HEK293 (cell line): ENCODE data around the gene SSX4B.
"Not testable (repeated sequence)": the region's sequence is repeated elsewhere in the genome, so short reads cannot be mapped to it uniquely, and the experiment has no call there.

ENCODE experiments used
- CTCF ChIA-PET: fragments of 350-600 bp; formaldehyde crosslinking; extraction: SDS; loops from one replicate; lab custom pipeline; 2021; ENCODE audit warnings: antibody characterized with exemption; lab: Yijun Ruan, JAX
- POLR2A ChIA-PET: fragments of 300-600 bp; formaldehyde crosslinking; extraction: SDS; loops from one replicate; lab custom pipeline; 2020; ENCODE audit warnings: antibody characterized with exemption, inconsistent platforms; lab: Yijun Ruan, JAX
- H3K27ac ChIP-seq: fragments of 200-500 bp; sonication (Bioruptor generic); 2 replicates; pipeline ENCODE4 v1.5.1; 2014; ENCODE audit warnings: low read depth, low read length, control low read depth, inconsistent platforms; ENCODE audit errors: extremely low read depth
- H3K36me3 ChIP-seq, 2 experiments: fragments of 200-500 bp in 1 of 2; sonication (Bioruptor generic) in 1 of 2; 1 replicate in 1 of 2; 2 replicates in 1 of 2; pipeline ENCODE4 v1.5.1; 2014 to 2017; ENCODE audit warnings: inconsistent platforms in 2 of 2, low read length in 2 of 2; ENCODE audit not compliant: control insufficient read depth in 2 of 2, insufficient read depth in 1 of 2
- H3K4me1 ChIP-seq: fragments of 200-500 bp; sonication (Bioruptor generic); 2 replicates; pipeline ENCODE4 v1.5.1; 2014; ENCODE audit warnings: mild to moderate bottlenecking, low read length, inconsistent platforms; ENCODE audit not compliant: control insufficient read depth, insufficient read depth
- H3K4me3 ChIP-seq: 2 replicates; pipeline ENCODE4 v1.5.1; 2011; ENCODE audit warnings: low read depth, mild to moderate bottlenecking, control low read depth, low read length, moderate library complexity
- H3K9me3 ChIP-seq: fragments of 200-500 bp; sonication (Bioruptor generic); 2 replicates; pipeline ENCODE4 v1.5.1; 2014; ENCODE audit warnings: low read depth, low read length, inconsistent platforms; ENCODE audit not compliant: control insufficient read depth, insufficient read depth
- GLIS2 ChIP-seq: fragments of 450-650 bp; formaldehyde crosslinking; IDR thresholded peaks from 2 replicates; pipeline ENCODE4 v1.5.1; 2016; ENCODE audit warnings: missing biosample characterization, missing genetic modification characterization
- HOXC10 ChIP-seq: sonication (generic); formaldehyde crosslinking; IDR thresholded peaks from 2 replicates; pipeline ENCODE4 v1.8.1; 2023; ENCODE audit warnings: mild to moderate bottlenecking, missing genetic modification reagents
- SETDB1 ChIP-seq: IDR thresholded peaks from one replicate; pipeline ENCODE4 v1.6.1; 2017; ENCODE audit warnings: mild to moderate bottlenecking, low read length, moderate library complexity, mixed read lengths; ENCODE audit not compliant: insufficient read length
- SP2 ChIP-seq: fragments of 450-650 bp; formaldehyde crosslinking; IDR thresholded peaks from 2 replicates; pipeline ENCODE4 v1.5.1; 2016; ENCODE audit warnings: missing biosample characterization, missing genetic modification characterization
- TRIM28 ChIP-seq: IDR thresholded peaks from 2 replicates; pipeline ENCODE4 v1.6.1; 2011; ENCODE audit warnings: low read length, control low read depth, borderline replicate concordance
- WT1 ChIP-seq: fragments of 450-650 bp; formaldehyde crosslinking; IDR thresholded peaks from 2 replicates; pipeline ENCODE4 v1.5.1; 2016; ENCODE audit warnings: missing biosample characterization, missing genetic modification characterization
- ZBTB17 ChIP-seq: fragments of 450-650 bp; formaldehyde crosslinking; IDR thresholded peaks from 2 replicates; pipeline ENCODE4 v1.5.1; 2016; ENCODE audit warnings: missing biosample characterization, missing genetic modification characterization
- ZFP69B ChIP-seq: fragments of 450-650 bp; formaldehyde crosslinking; IDR thresholded peaks from 2 replicates; pipeline ENCODE4 v1.5.1; 2016; ENCODE audit warnings: missing biosample characterization, missing genetic modification characterization
- ZNF121 ChIP-seq: fragments of 450-650 bp; formaldehyde crosslinking; IDR thresholded peaks from 2 replicates; pipeline ENCODE4 v1.5.1; 2016; ENCODE audit warnings: missing biosample characterization, missing genetic modification characterization
- ZNF132 ChIP-seq: fragments of 450-650 bp; formaldehyde crosslinking; IDR thresholded peaks from 2 replicates; pipeline ENCODE4 v1.5.1; 2017; ENCODE audit warnings: missing biosample characterization, missing genetic modification characterization, borderline replicate concordance
- ZNF140 ChIP-seq: fragments of 450-650 bp; formaldehyde crosslinking; IDR thresholded peaks from 2 replicates; pipeline ENCODE4 v1.5.1; 2016; ENCODE audit warnings: missing biosample characterization, missing genetic modification characterization
- ZNF184 ChIP-seq: fragments of 450-650 bp; IDR thresholded peaks from 2 replicates; pipeline ENCODE4 v1.5.1; 2018; ENCODE audit warnings: missing biosample characterization, mild to moderate bottlenecking, missing genetic modification characterization
- ZNF211 ChIP-seq: fragments of 450-650 bp; formaldehyde crosslinking; IDR thresholded peaks from 2 replicates; pipeline ENCODE4 v1.5.1; 2016; ENCODE audit warnings: low read depth, missing biosample characterization, missing genetic modification characterization
- ZNF214 ChIP-seq: fragments of 450-650 bp; formaldehyde crosslinking; IDR thresholded peaks from 2 replicates; pipeline ENCODE4 v1.5.1; 2017; ENCODE audit warnings: missing biosample characterization, mild to moderate bottlenecking, missing genetic modification characterization, borderline replicate concordance
- ZNF362 ChIP-seq: fragments of 450-650 bp; formaldehyde crosslinking; IDR thresholded peaks from 2 replicates; pipeline ENCODE4 v1.5.1; 2016; ENCODE audit warnings: missing biosample characterization, missing genetic modification characterization
- ZNF426 ChIP-seq: fragments of 450-650 bp; formaldehyde crosslinking; IDR thresholded peaks from 2 replicates; pipeline ENCODE4 v1.5.1; 2017; ENCODE audit warnings: missing biosample characterization, missing genetic modification characterization, mild to moderate bottlenecking, inconsistent platforms, moderate library complexity
- ZNF558 ChIP-seq: fragments of 450-650 bp; formaldehyde crosslinking; IDR thresholded peaks from 2 replicates; pipeline ENCODE4 v1.5.1; 2016; ENCODE audit warnings: missing biosample characterization, missing genetic modification characterization
- ZNF645 ChIP-seq: fragments of 450-650 bp; formaldehyde crosslinking; IDR thresholded peaks from 2 replicates; pipeline ENCODE4; 2016; ENCODE audit warnings: missing biosample characterization, missing genetic modification characterization
- ZNF701 ChIP-seq: fragments of 450-650 bp; formaldehyde crosslinking; IDR thresholded peaks from 2 replicates; pipeline ENCODE4 v1.5.1; 2016; ENCODE audit warnings: missing biosample characterization, missing genetic modification characterization
- ZSCAN16 ChIP-seq: fragments of 450-650 bp; formaldehyde crosslinking; IDR thresholded peaks from 2 replicates; pipeline ENCODE4 v1.5.1; 2016; ENCODE audit warnings: missing biosample characterization, missing genetic modification characterization

Gene SSX4B

GRCh38 chrX:48411860-48412259, at the start of gene SSX4B:
SSX4B (minus strand) TSS chrX:48411960; CDS start chrX:48411372, 588 bp downstream.
- H3K9me3 ChIP-seq, CTCF ChIA-PET, H3K4me3 ChIP-seq, POLR2A ChIA-PET, H3K27ac ChIP-seq, H3K36me3 ChIP-seq, H3K4me1 ChIP-seq: not testable (repeated sequence)

- ChIA-PET POLR2A (no interaction called here), CTCF (no interaction called here)
- no peaks in the 10 kb centered on the region for H3K4me1 ChIP-seq
- no peak overlapping the region for H3K4me3 ChIP-seq
- no peak overlapping the region for H3K27ac ChIP-seq
- H3K9me3 ChIP-seq, result no peaks in the 10 kb centered on the region
- no peaks in the 10 kb centered on the region for H3K36me3 ChIP-seq
- TF ChIP-seq TRIM28 (no peak), HOXC10 (no peak), ZNF211 (tag by site-specific recombination) (no peak), ZNF132 (tag by site-specific recombination) (no peak), ZNF426 (tag by site-specific recombination) (no peak)
Measured at GRCh38 chrX:48460606-48461005, 48.8 kb upstream of the SSX4B start.

- POLR2A ChIA-PET, result no interaction called here
- TF ChIP-seq SETDB1 (no peak), ZNF645 (no peak), ZSCAN16 (no peak), SP2 (no peak), ZNF362 (tag by site-specific recombination) (no peak), WT1 (no peak), ZNF558 (tag by site-specific recombination) (no peak), ZNF140 (tag by site-specific recombination) (no peak), GLIS2 (tag by site-specific recombination) (no peak), ZNF184 (tag by site-specific recombination) (no peak), ZNF214 (tag by site-specific recombination) (no peak), ZNF121 (tag by site-specific recombination) (no peak), ZNF701 (tag by site-specific recombination) (no peak)
- Histone ChIP-seq H3K4me3 (no peak overlapping the region), H3K9me3 (no peaks in the 10 kb centered on the region), H3K4me1 (no peaks in the 10 kb centered on the region), H3K36me3 (no peaks in the 10 kb centered on the region), H3K27ac (no peak overlapping the region)
- CTCF ChIA-PET, result no interaction called here
Measured at GRCh38 chrX:48460031-48460430, 48.3 kb upstream of the SSX4B start.

GRCh38 chrX:48459483-48459882, 47.7 kb upstream of the SSX4B start:
- no peaks in the 10 kb centered on the region for H3K9me3 ChIP-seq
- POLR2A ChIA-PET, result no interaction called here
- H3K4me1 ChIP-seq, result no peaks in the 10 kb centered on the region
- no peak for TF ChIP-seq ZFP69B (tag by site-specific recombination)
- no peak for TF ChIP-seq ZBTB17
- TF ChIP-seq, all 188 proteins: peak for 0
- CTCF ChIA-PET, result no interaction called here
- H3K27ac ChIP-seq, result no peak overlapping the region
- H3K36me3 ChIP-seq, result no peaks in the 10 kb centered on the region
- no peak overlapping the region for H3K4me3 ChIP-seq
